IMR-90 (cell line): ENCODE results near the gene VAV3. TPM values are rescaled to one million over a fixed set of nuclear protein-coding genes. Genes with fewer than 3 reads are reported as not detected.

Experiments
- ATAC-seq: fragments of 200-7000 bp; cut with Tn5 transposase; 2 replicates; pipeline ENCODE4 v1.9.1; 2020; ENCODE audit warnings: low read depth, mild to moderate bottlenecking, moderate library complexity
- BruUV-seq: library from RNA; stranded (reverse); fragments of 400-500 nt; replicated peaks from 2 replicates; lab custom pipeline; 2021; lab: Mats Ljungman, UMichigan
- CTCF ChIA-PET: fragments of 300-600 bp; formaldehyde crosslinking; extraction: SDS; loops from one replicate; lab custom pipeline; 2021; ENCODE audit warnings: antibody characterized with exemption; lab: Yijun Ruan, JAX
- POLR2A ChIA-PET: fragments of 300-600 bp; sonication (Branson Sonifier 250); formaldehyde crosslinking; loops from one replicate; lab custom pipeline; 2022; ENCODE audit warnings: antibody characterized with exemption; ENCODE audit not compliant: unreplicated experiment; lab: Charles Lee
- DNase-seq: peaks from one replicate; pipeline ENCODE4 v3.0.0; 2013
- H2AFZ ChIP-seq: replicated peaks from 2 replicates; pipeline ENCODE3; 2013; ENCODE audit warnings: low read length, mild to moderate bottlenecking; ENCODE audit not compliant: poor library complexity
- H2AK5ac ChIP-seq: 2 replicates; pipeline ENCODE4 v1.6.1; 2013; ENCODE audit warnings: low read depth, low read length, inconsistent platforms
- H2AK9ac ChIP-seq: replicated peaks from 2 replicates; pipeline ENCODE3; 2013; ENCODE audit warnings: mild to moderate bottlenecking, low read depth, low read length, moderate library complexity; ENCODE audit not compliant: poor library complexity
- H2BK120ac ChIP-seq: 2 replicates; pipeline ENCODE4 v1.6.1; 2013; ENCODE audit warnings: low read depth, low read length, inconsistent platforms
- H2BK15ac ChIP-seq: 3 replicates; pipeline ENCODE4 v1.6.1; 2013; ENCODE audit warnings: low read depth, low read length, inconsistent platforms
- H2BK20ac ChIP-seq: 2 replicates; pipeline ENCODE4 v1.6.1; 2013; ENCODE audit warnings: low read depth, mild to moderate bottlenecking, inconsistent platforms, low read length, moderate library complexity
- H2BK5ac ChIP-seq: 2 replicates; pipeline ENCODE4 v1.6.1; 2013; ENCODE audit warnings: mild to moderate bottlenecking, low read depth, low read length, inconsistent platforms; ENCODE audit not compliant: poor library complexity, severe bottlenecking
- H3K14ac ChIP-seq: replicated peaks from 2 replicates; pipeline ENCODE4 v1.6.1; 2013; ENCODE audit warnings: low read depth, low read length, inconsistent platforms
- H3K18ac ChIP-seq: 2 replicates; pipeline ENCODE4 v1.6.1; 2013; ENCODE audit warnings: low read depth, low read length, control low read depth
- H3K23ac ChIP-seq: 2 replicates; pipeline ENCODE4 v1.6.1; 2013; ENCODE audit warnings: low read depth, low read length, inconsistent platforms
- H3K27ac ChIP-seq: 2 replicates; pipeline ENCODE4 v1.5.1; 2013; ENCODE audit warnings: mild to moderate bottlenecking, control low read depth, low read length; ENCODE audit not compliant: insufficient read depth
- H3K27me3 ChIP-seq: 2 replicates; pipeline ENCODE4 v1.6.1; 2013; ENCODE audit warnings: low read length; ENCODE audit not compliant: control insufficient read depth, insufficient read depth
- H3K36me3 ChIP-seq: 2 replicates; pipeline ENCODE4 v1.6.1; 2013; ENCODE audit warnings: low read length, mixed read lengths; ENCODE audit not compliant: control insufficient read depth, insufficient read depth
- H3K4ac ChIP-seq: 2 replicates; pipeline ENCODE4 v1.6.1; 2013; ENCODE audit warnings: low read depth, low read length, inconsistent platforms
- H3K4me1 ChIP-seq: 2 replicates; pipeline ENCODE4 v1.6.1; 2013; ENCODE audit warnings: low read length, mixed read lengths; ENCODE audit not compliant: control insufficient read depth, insufficient read depth
- H3K4me2 ChIP-seq: 2 replicates; pipeline ENCODE4 v1.6.1; 2013; ENCODE audit warnings: low read depth, mild to moderate bottlenecking, control low read depth, low read length, moderate library complexity
- H3K4me3 ChIP-seq: 2 replicates; pipeline ENCODE4 v1.5.1; 2013; ENCODE audit warnings: low read depth, mild to moderate bottlenecking, control low read depth, low read length, moderate library complexity; ENCODE audit not compliant: insufficient read depth
- H3K56ac ChIP-seq: 2 replicates; pipeline ENCODE4 v1.6.1; 2013; ENCODE audit warnings: low read length, inconsistent platforms; ENCODE audit not compliant: insufficient read depth; ENCODE audit errors: extremely low read depth
- H3K79me1 ChIP-seq, 2 experiments: 2 replicates each; pipeline ENCODE4 v1.6.1; 2013; ENCODE audit warnings: low read length in 2 of 2, inconsistent platforms in 1 of 2, low read depth in 1 of 2
- H3K9ac ChIP-seq: 2 replicates; pipeline ENCODE4 v1.6.1; 2013; ENCODE audit warnings: low read depth, low read length, control low read depth
- H3K9me1 ChIP-seq: 2 replicates; pipeline ENCODE4 v1.6.1; 2013; ENCODE audit warnings: low read length, inconsistent platforms; ENCODE audit not compliant: insufficient read depth
- H3K9me3 ChIP-seq: 2 replicates; pipeline ENCODE4 v1.6.1; 2013; ENCODE audit warnings: low read length; ENCODE audit not compliant: control insufficient read depth, insufficient read depth
- H4K20me1 ChIP-seq: 2 replicates; pipeline ENCODE4 v1.6.1; 2013; ENCODE audit warnings: low read length, inconsistent platforms; ENCODE audit not compliant: insufficient read depth
- H4K5ac ChIP-seq: 2 replicates; pipeline ENCODE4 v1.6.1; 2013; ENCODE audit warnings: mild to moderate bottlenecking, low read depth, low read length, control low read depth
- H4K8ac ChIP-seq, 2 experiments: 2 replicates each; pipeline ENCODE4 v1.6.1; 2013; ENCODE audit warnings: low read depth in 2 of 2, low read length in 2 of 2, control low read depth in 1 of 2, inconsistent platforms in 1 of 2
- H4K91ac ChIP-seq: 2 replicates; pipeline ENCODE4 v1.6.1; 2013; ENCODE audit warnings: low read depth, low read length, inconsistent platforms; ENCODE audit not compliant: insufficient read depth
- BHLHE40 ChIP-seq: fragments of 150-350 bp; IDR thresholded peaks from 2 replicates; pipeline ENCODE4 v1.6.1; 2016; ENCODE audit warnings: mild to moderate bottlenecking, low read depth, low read length
- CEBPB ChIP-seq: IDR thresholded peaks from 2 replicates; pipeline ENCODE4 v1.6.1; 2012; ENCODE audit warnings: low read depth, low read length, improper control_type of control experiment
- CHD1 ChIP-seq: IDR thresholded peaks from 2 replicates; pipeline ENCODE4 v1.6.1; 2012; ENCODE audit warnings: low read depth, low read length, improper control_type of control experiment
- FOS ChIP-seq: fragments of 150-350 bp; IDR thresholded peaks from 2 replicates; pipeline ENCODE4 v1.6.1; 2016; ENCODE audit warnings: low read depth, low read length
- MAFK ChIP-seq: IDR thresholded peaks from 2 replicates; pipeline ENCODE4 v1.6.1; 2012; ENCODE audit warnings: low read depth, low read length, improper control_type of control experiment
- MAZ ChIP-seq: IDR thresholded peaks from 2 replicates; pipeline ENCODE4 v1.6.1; 2012; ENCODE audit warnings: low read depth, mild to moderate bottlenecking, low read length, improper control_type of control experiment, moderate library complexity, borderline replicate concordance
- MXI1 ChIP-seq: IDR thresholded peaks from 2 replicates; pipeline ENCODE4 v1.6.1; 2012; ENCODE audit warnings: low read depth, mild to moderate bottlenecking, low read length, moderate library complexity, borderline replicate concordance
- NFE2L2 ChIP-seq: fragments of 150-350 bp; IDR thresholded peaks from 2 replicates; pipeline ENCODE4 v1.6.1; 2016; ENCODE audit warnings: low read depth, mild to moderate bottlenecking, low read length
- POLR2A ChIP-seq: IDR thresholded peaks from 2 replicates; pipeline ENCODE4 v1.6.1; 2012; ENCODE audit warnings: mild to moderate bottlenecking, low read depth, low read length
- RAD21 ChIP-seq: IDR thresholded peaks from 2 replicates; pipeline ENCODE4 v1.6.1; 2012; ENCODE audit warnings: low read length, improper control_type of control experiment
- RCOR1 ChIP-seq: IDR thresholded peaks from 2 replicates; pipeline ENCODE4 v1.6.1; 2012; ENCODE audit warnings: mild to moderate bottlenecking, low read length, improper control_type of control experiment; ENCODE audit not compliant: insufficient replicate concordance
- RFX5 ChIP-seq: IDR thresholded peaks from 2 replicates; pipeline ENCODE4 v1.8.0; 2012; ENCODE audit warnings: low read depth, mild to moderate bottlenecking, low read length, moderate library complexity
- SMC3 ChIP-seq: fragments of 150-350 bp; IDR thresholded peaks from 2 replicates; pipeline ENCODE4 v1.6.1; 2016; ENCODE audit warnings: low read depth, mild to moderate bottlenecking, antibody characterized with exemption, low read length, moderate library complexity
- WGBS, 2 experiments: methylation state at CpG; one replicate each; pipeline versions ENCODE4 v1.1.5 to v1.1.7; 2013; ENCODE audit warnings: missing lambda C conversion rate in 2 of 2; ENCODE audit not compliant: insufficient read length in 1 of 2; ENCODE audit errors: extremely low coverage in 2 of 2; 5-methylcytosine and 5-hydroxymethylcytosine counted together
- dilution Hi-C: fragments of 300-500 bp; cut with HindIII; formaldehyde crosslinking; loops from one replicate; pipeline ENCODE4 v1.14.3; 2018; ENCODE audit warnings: low sequenced_read_pairs; ENCODE audit not compliant: unreplicated experiment
- in situ Hi-C: fragments of 300-500 bp; cut with MboI; formaldehyde crosslinking; loops from 3 replicates; pipeline ENCODE4 v1.14.3; 2019; ENCODE audit warnings: low sequenced_read_pairs, inconsistent platforms, mixed read lengths
- intact Hi-C: fragments of 100-400 bp; cut with micrococcal nuclease; formaldehyde crosslinking; loops from 2 replicates; pipeline ENCODE4 v1.10.0; 2022
- polyA plus RNA-seq, 3 experiments: library from polyadenylated mRNA; depleted of rRNA; stranded (reverse); fragments of >200 nt; gene quantifications; 2 replicates each; pipeline ENCODE4 v1.2.3, GENCODE V29; 2012; ENCODE audit warnings: low replicate concordance in 1 of 3
- total RNA-seq: library from RNA; depleted of rRNA; stranded (reverse); fragments of >200 nt; gene quantifications from 2 replicates; pipeline ENCODE4 v1.2.3, GENCODE V29; 2012
- TF ChIP-seq, protein P1 (sequence below): fragments of 150-350 bp; IDR thresholded peaks from 2 replicates; pipeline ENCODE4 v1.6.1; 2017; ENCODE audit warnings: mild to moderate bottlenecking, antibody characterized with exemption, low read length, low read depth
- TF ChIP-seq, protein P2 (sequence below): fragments of 150-350 bp; IDR thresholded peaks from 2 replicates; pipeline ENCODE4 v1.6.1; 2016; ENCODE audit warnings: low read depth, mild to moderate bottlenecking, low read length, moderate library complexity, borderline replicate concordance
- TF ChIP-seq, protein P3 (sequence below): conservative IDR thresholded peaks from 2 replicates; pipeline ENCODE4 v1.5.1; 2012; ENCODE audit warnings: mild to moderate bottlenecking, low read depth, low read length, improper control_type of control experiment

Gene VAV3
- total and polyA plus RNA-seq, 2 of the 4 experiments (the other 2 are of a cell fraction): 0.12 to 0.18 TPM

DNA sequence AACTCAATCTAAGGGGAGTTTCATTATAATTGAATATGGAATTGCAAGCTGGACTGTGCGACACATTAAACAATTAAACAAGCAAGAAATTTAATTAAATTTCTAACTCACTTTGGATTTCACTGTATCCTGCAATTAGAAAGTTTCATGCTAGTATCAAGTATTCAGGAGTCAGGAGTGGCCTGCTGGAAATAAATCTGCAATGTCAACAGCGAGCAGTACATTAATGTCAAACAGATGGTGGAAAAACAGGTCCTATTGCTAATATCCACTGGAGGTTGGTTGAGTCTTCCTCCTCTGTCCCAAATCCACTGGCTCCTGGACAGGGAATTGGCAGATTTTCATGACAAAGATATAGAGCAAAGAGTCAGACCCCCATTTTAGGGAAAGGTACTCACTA is 237.1 kb downstream of the VAV3 start:
- no peak overlapping the region for H3K56ac ChIP-seq
- no peak overlapping the region for H4K5ac ChIP-seq
- POLR2A ChIA-PET: no interaction called here
- H2BK5ac ChIP-seq: no peak overlapping the region
- no CpG with 5 or more reads among the region's 2 CpGs for WGBS, 2 experiments
- no peak overlapping the region for H4K91ac ChIP-seq
- H3K27ac ChIP-seq: no peak overlapping the region
- no peaks in the 10 kb centered on the region for H3K4me1 ChIP-seq
- H3K23ac ChIP-seq: no peak overlapping the region
- ATAC-seq (no peak), DNase-seq (no peak)
- dilution Hi-C loops (no loop called here), in situ Hi-C loops (no loop called here), intact Hi-C loops (no loop called here)
- no peak overlapping the region for H3K9ac ChIP-seq
- no TSS peak for BruUV-seq
- no peak overlapping the region for H3K4ac ChIP-seq
- no peak overlapping the region for H2AK5ac ChIP-seq
- H2BK20ac ChIP-seq: no peak overlapping the region
- H3K18ac ChIP-seq: no peak overlapping the region
- H3K9me1 ChIP-seq: no peaks in the 10 kb centered on the region
- no peaks in the 10 kb centered on the region for H3K36me3 ChIP-seq
- no peaks in the 10 kb centered on the region for H3K27me3 ChIP-seq
- H2AFZ ChIP-seq: no peak overlapping the region
- H4K8ac ChIP-seq: no peak overlapping the region
- H2BK15ac ChIP-seq: no peak overlapping the region
- TF ChIP-seq FOS: no peak
- no peak for TF ChIP-seq MAFK
- TF ChIP-seq BHLHE40: no peak
- TF ChIP-seq SMC3: no peak
- no peak for TF ChIP-seq RCOR1
- no peak for TF ChIP-seq MAZ
- TF ChIP-seq, protein P1, sequence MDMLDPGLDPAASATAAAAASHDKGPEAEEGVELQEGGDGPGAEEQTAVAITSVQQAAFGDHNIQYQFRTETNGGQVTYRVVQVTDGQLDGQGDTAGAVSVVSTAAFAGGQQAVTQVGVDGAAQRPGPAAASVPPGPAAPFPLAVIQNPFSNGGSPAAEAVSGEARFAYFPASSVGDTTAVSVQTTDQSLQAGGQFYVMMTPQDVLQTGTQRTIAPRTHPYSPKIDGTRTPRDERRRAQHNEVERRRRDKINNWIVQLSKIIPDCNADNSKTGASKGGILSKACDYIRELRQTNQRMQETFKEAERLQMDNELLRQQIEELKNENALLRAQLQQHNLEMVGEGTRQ: no peak
- TF ChIP-seq MXI1: no peak
- no peak for TF ChIP-seq RAD21
- TF ChIP-seq CEBPB: no peak
- TF ChIP-seq, protein P2, sequence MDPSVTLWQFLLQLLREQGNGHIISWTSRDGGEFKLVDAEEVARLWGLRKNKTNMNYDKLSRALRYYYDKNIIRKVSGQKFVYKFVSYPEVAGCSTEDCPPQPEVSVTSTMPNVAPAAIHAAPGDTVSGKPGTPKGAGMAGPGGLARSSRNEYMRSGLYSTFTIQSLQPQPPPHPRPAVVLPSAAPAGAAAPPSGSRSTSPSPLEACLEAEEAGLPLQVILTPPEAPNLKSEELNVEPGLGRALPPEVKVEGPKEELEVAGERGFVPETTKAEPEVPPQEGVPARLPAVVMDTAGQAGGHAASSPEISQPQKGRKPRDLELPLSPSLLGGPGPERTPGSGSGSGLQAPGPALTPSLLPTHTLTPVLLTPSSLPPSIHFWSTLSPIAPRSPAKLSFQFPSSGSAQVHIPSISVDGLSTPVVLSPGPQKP: no peak
- TF ChIP-seq CHD1: no peak
- TF ChIP-seq, protein P3, sequence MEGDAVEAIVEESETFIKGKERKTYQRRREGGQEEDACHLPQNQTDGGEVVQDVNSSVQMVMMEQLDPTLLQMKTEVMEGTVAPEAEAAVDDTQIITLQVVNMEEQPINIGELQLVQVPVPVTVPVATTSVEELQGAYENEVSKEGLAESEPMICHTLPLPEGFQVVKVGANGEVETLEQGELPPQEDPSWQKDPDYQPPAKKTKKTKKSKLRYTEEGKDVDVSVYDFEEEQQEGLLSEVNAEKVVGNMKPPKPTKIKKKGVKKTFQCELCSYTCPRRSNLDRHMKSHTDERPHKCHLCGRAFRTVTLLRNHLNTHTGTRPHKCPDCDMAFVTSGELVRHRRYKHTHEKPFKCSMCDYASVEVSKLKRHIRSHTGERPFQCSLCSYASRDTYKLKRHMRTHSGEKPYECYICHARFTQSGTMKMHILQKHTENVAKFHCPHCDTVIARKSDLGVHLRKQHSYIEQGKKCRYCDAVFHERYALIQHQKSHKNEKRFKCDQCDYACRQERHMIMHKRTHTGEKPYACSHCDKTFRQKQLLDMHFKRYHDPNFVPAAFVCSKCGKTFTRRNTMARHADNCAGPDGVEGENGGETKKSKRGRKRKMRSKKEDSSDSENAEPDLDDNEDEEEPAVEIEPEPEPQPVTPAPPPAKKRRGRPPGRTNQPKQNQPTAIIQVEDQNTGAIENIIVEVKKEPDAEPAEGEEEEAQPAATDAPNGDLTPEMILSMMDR: no peak
- TF ChIP-seq RFX5: no peak
- TF ChIP-seq NFE2L2: no peak
- no peak for TF ChIP-seq POLR2A
- H3K79me1 ChIP-seq: no peaks in the 10 kb centered on the region
- no peak overlapping the region for H3K14ac ChIP-seq
- H2BK120ac ChIP-seq: no peak overlapping the region
- H3K9me3 ChIP-seq: no peaks in the 10 kb centered on the region
- no peak overlapping the region for H2AK9ac ChIP-seq
- no peak overlapping the region for H3K4me3 ChIP-seq
- H4K20me1 ChIP-seq: no peaks in the 10 kb centered on the region
- CTCF ChIA-PET: no interaction called here
- H3K4me2 ChIP-seq: no peak overlapping the region
